Kidney glomerular epithelial cell (primary cell): ENCODE data around the gene REXO1.
"Not testable (repeated sequence)": the region's sequence is repeated elsewhere in the genome, so short reads cannot be mapped to it uniquely, and the experiment has no call there.

Experiments used
- DNase-seq: peaks from one replicate; lab custom pipeline; 2025; lab: John Stamatoyannopoulos, UW

REXO1 gene

GRCh38 chr19:1848399-1849131 is at the start of gene REXO1:
TSS of gene REXO1 (minus strand) at chr19:1848483. CDS start at chr19:1848358, 125 bp downstream.
- DNase-seq = peak; percentile 93

GRCh38 chr19:1896508-1896907 is 48.2 kb upstream of the REXO1 start:
- DNase-seq = no peak

GRCh38 chr19:1893791-1894190 is 45.5 kb upstream of the REXO1 start:
- no peak for DNase-seq

- DNase-seq = no peak
Observed at GRCh38 chr19:1889907-1890306, 41.6 kb upstream of the REXO1 start.

GRCh38 chr19:1888385-1888784 is 40.1 kb upstream of the REXO1 start:
- no peak for DNase-seq

- not testable (repeated sequence) for DNase-seq
Observed at GRCh38 chr19:1886360-1886759, 38.1 kb upstream of the REXO1 start.

GRCh38 chr19:1885398-1886119 is 37.3 kb upstream of the REXO1 start, which contains the start of gene ABHD17A:
TSS of gene ABHD17A (minus strand) at chr19:1885496. CDS start at chr19:1881566, 3,930 bp downstream.
- DNase-seq = peak; percentile 52

GRCh38 chr19:1884719-1885334 is 36.5 kb upstream of the REXO1 start:
- DNase-seq = no peak

GRCh38 chr19:1884291-1884718 is 36.0 kb upstream of the REXO1 start:
- DNase-seq = no peak

- DNase-seq = no peak
Observed at GRCh38 chr19:1883784-1884183, 35.5 kb upstream of the REXO1 start.

GRCh38 chr19:1882786-1883692 is 34.8 kb upstream of the REXO1 start:
- no peak for DNase-seq

GRCh38 chr19:1882089-1882785 is 34.0 kb upstream of the REXO1 start:
- DNase-seq = no peak

- not testable (repeated sequence) for DNase-seq
Observed at GRCh38 chr19:1881393-1882088, 33.3 kb upstream of the REXO1 start.

- DNase-seq = no peak
Observed at GRCh38 chr19:1880611-1881392, 32.5 kb upstream of the REXO1 start.

GRCh38 chr19:1879982-1880381 is 31.7 kb upstream of the REXO1 start:
- DNase-seq = not testable (repeated sequence)

GRCh38 chr19:1878583-1878982 is 30.3 kb upstream of the REXO1 start:
- not testable (repeated sequence) for DNase-seq

GRCh38 chr19:1877280-1877660 is 29.0 kb upstream of the REXO1 start:
- not testable (repeated sequence) for DNase-seq

- not testable (repeated sequence) for DNase-seq
Observed at GRCh38 chr19:1876496-1877279, 28.4 kb upstream of the REXO1 start.
